Neural cell (in vitro differentiated cells): ENCODE measurements around the gene INS. TPM values are rescaled to one million over a fixed set of nuclear protein-coding genes. Genes with fewer than 3 reads are reported as not detected.

ENCODE experiments used
- H2AFZ ChIP-seq: fragments of 200-600, 300-800 bp; sonication (generic), shearing (Covaris generic); 2 replicates; pipeline ENCODE4 v1.6.0; 2014; ENCODE audit warnings: low read depth, mild to moderate bottlenecking, antibody characterized with exemption, low read length, moderate library complexity
- H3F3A ChIP-seq: fragments of 200-600 bp; shearing (Covaris generic); 2 replicates; pipeline ENCODE4 v1.6.1; 2016; ENCODE audit warnings: mild to moderate bottlenecking, moderate library complexity, mixed read lengths, antibody characterized with exemption, low read length; ENCODE audit not compliant: insufficient read depth, poor library complexity, severe bottlenecking
- H3K27ac ChIP-seq: fragments of 200-600, 300-800 bp; sonication (generic), shearing (Covaris generic); 2 replicates; pipeline ENCODE4 v1.5.1; 2014; ENCODE audit warnings: mild to moderate bottlenecking, low read length, moderate library complexity
- H3K27me3 ChIP-seq: fragments of 300-800, 200-600 bp; sonication (generic), shearing (Covaris generic); 2 replicates; pipeline ENCODE4 v1.6.0; 2014; ENCODE audit warnings: mild to moderate bottlenecking, low read depth, low read length, moderate library complexity; ENCODE audit not compliant: insufficient read depth
- H3K36me3 ChIP-seq: fragments of 300-800, 200-600 bp; sonication (generic), shearing (Covaris generic); 2 replicates; pipeline ENCODE4 v1.5.1; 2014; ENCODE audit warnings: mild to moderate bottlenecking, antibody characterized with exemption, low read length, moderate library complexity; ENCODE audit not compliant: insufficient read depth
- H3K4me2 ChIP-seq: fragments of 300-800, 200-600 bp; sonication (generic), shearing (Covaris generic); 2 replicates; pipeline ENCODE4 v1.6.0; 2014; ENCODE audit warnings: mild to moderate bottlenecking, low read length
- H3K4me3 ChIP-seq: fragments of 300-800, 200-600 bp; sonication (generic), shearing (Covaris generic); 2 replicates; pipeline ENCODE4 v1.5.1; 2014; ENCODE audit warnings: mild to moderate bottlenecking, low read length, moderate library complexity
- H3K79me2 ChIP-seq: fragments of 200-600 bp; shearing (Covaris generic); replicated peaks from 2 replicates; pipeline ENCODE4 v1.6.0; 2014; ENCODE audit warnings: mild to moderate bottlenecking, low read length, moderate library complexity; ENCODE audit not compliant: insufficient read depth
- H3K9ac ChIP-seq: fragments of 300-800, 200-600 bp; sonication (generic), shearing (Covaris generic); 2 replicates; pipeline ENCODE4 v1.6.1; 2016; ENCODE audit warnings: mild to moderate bottlenecking, low read length, mixed read lengths
- H3K9me2 ChIP-seq: fragments of 200-600 bp; shearing (Covaris generic); 2 replicates; pipeline ENCODE4 v1.6.1; 2016; ENCODE audit warnings: mild to moderate bottlenecking, low read length, mixed read lengths; ENCODE audit not compliant: insufficient read depth
- H3K9me3 ChIP-seq: fragments of 200-600, 300-800 bp; sonication (generic), shearing (Covaris generic); 2 replicates; pipeline ENCODE4 v1.6.1; 2016; ENCODE audit warnings: mild to moderate bottlenecking, mixed run types, low read length, moderate library complexity, mixed read lengths
- H4K20me1 ChIP-seq: fragments of 200-600 bp; shearing (Covaris generic); 2 replicates; pipeline ENCODE4 v1.6.1; 2016; ENCODE audit warnings: mild to moderate bottlenecking, mixed run types; ENCODE audit not compliant: insufficient read depth
- CTCF ChIP-seq: fragments of 450-650 bp; IDR thresholded peaks from 2 replicates; pipeline ENCODE4 v1.5.1; 2014; ENCODE audit warnings: antibody characterized with exemption, mild to moderate bottlenecking, moderate library complexity; ENCODE audit not compliant: poor library complexity, severe bottlenecking
- EP300 ChIP-seq: fragments of 450-650 bp; conservative IDR thresholded peaks from 2 replicates; pipeline ENCODE4 v1.6.1; 2014; ENCODE audit warnings: antibody characterized with exemption, mild to moderate bottlenecking, moderate library complexity; ENCODE audit not compliant: poor library complexity, severe bottlenecking
- EZH2 ChIP-seq: fragments of 200-600, 300-800 bp; shearing (Covaris generic), sonication (generic); IDR thresholded peaks from 2 replicates; pipeline ENCODE4 v1.6.1; 2014; ENCODE audit warnings: antibody characterized with exemption, low read length, borderline replicate concordance, mild to moderate bottlenecking; ENCODE audit not compliant: insufficient read depth, poor library complexity, severe bottlenecking
- MXI1 ChIP-seq: fragments of 450-650 bp; conservative IDR thresholded peaks from 2 replicates; pipeline ENCODE4 v1.6.1; 2014; ENCODE audit warnings: antibody characterized with exemption, mild to moderate bottlenecking; ENCODE audit not compliant: poor library complexity, severe bottlenecking
- POLR2AphosphoS5 ChIP-seq: IDR thresholded peaks from 2 replicates; pipeline ENCODE4 v1.6.1; 2012
- RAD21 ChIP-seq: fragments of 450-650 bp; conservative IDR thresholded peaks from 2 replicates; pipeline ENCODE4 v1.6.1; 2014; ENCODE audit warnings: antibody characterized with exemption, mild to moderate bottlenecking, moderate library complexity
- SMC3 ChIP-seq: fragments of 450-650 bp; conservative IDR thresholded peaks from 2 replicates; pipeline ENCODE4 v1.6.1; 2014; ENCODE audit warnings: antibody characterized with exemption, mild to moderate bottlenecking, moderate library complexity; ENCODE audit not compliant: poor library complexity
- TAF1 ChIP-seq: IDR thresholded peaks from 2 replicates; pipeline ENCODE4 v1.6.1; 2012; ENCODE audit warnings: low read depth
- polyA plus RNA-seq: library from polyadenylated mRNA; depleted of rRNA; stranded (reverse); fragments of >200 nt; gene quantifications from 2 replicates; pipeline ENCODE4 v1.2.3, GENCODE V29; 2014
- TF ChIP-seq, protein P1 (sequence below): IDR thresholded peaks from 2 replicates; pipeline ENCODE4 v1.6.1; 2012; ENCODE audit warnings: borderline replicate concordance

The INS gene
- polyA plus RNA-seq, 1 donor from 2014 or later: not detected

GRCh38 chr11:2158966-2159365, 2.0 kb downstream of the INS start:
- no peaks in the 10 kb centered on the region for H3K36me3 ChIP-seq
- no peak overlapping the region for H3K4me2 ChIP-seq
- no peaks in the 10 kb centered on the region for H3K9me2 ChIP-seq
- no peaks in the 10 kb centered on the region for H4K20me1 ChIP-seq
- no peak overlapping the region for H2AFZ ChIP-seq
- H3K9ac ChIP-seq: no peak overlapping the region
- no peaks in the 10 kb centered on the region for H3K9me3 ChIP-seq
- H3K4me3 ChIP-seq: no peak overlapping the region
- TF ChIP-seq POLR2AphosphoS5: no peak
- TF ChIP-seq, protein P1, sequence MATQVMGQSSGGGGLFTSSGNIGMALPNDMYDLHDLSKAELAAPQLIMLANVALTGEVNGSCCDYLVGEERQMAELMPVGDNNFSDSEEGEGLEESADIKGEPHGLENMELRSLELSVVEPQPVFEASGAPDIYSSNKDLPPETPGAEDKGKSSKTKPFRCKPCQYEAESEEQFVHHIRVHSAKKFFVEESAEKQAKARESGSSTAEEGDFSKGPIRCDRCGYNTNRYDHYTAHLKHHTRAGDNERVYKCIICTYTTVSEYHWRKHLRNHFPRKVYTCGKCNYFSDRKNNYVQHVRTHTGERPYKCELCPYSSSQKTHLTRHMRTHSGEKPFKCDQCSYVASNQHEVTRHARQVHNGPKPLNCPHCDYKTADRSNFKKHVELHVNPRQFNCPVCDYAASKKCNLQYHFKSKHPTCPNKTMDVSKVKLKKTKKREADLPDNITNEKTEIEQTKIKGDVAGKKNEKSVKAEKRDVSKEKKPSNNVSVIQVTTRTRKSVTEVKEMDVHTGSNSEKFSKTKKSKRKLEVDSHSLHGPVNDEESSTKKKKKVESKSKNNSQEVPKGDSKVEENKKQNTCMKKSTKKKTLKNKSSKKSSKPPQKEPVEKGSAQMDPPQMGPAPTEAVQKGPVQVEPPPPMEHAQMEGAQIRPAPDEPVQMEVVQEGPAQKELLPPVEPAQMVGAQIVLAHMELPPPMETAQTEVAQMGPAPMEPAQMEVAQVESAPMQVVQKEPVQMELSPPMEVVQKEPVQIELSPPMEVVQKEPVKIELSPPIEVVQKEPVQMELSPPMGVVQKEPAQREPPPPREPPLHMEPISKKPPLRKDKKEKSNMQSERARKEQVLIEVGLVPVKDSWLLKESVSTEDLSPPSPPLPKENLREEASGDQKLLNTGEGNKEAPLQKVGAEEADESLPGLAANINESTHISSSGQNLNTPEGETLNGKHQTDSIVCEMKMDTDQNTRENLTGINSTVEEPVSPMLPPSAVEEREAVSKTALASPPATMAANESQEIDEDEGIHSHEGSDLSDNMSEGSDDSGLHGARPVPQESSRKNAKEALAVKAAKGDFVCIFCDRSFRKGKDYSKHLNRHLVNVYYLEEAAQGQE: no peak
- no peak for TF ChIP-seq EP300
- TF ChIP-seq RAD21: no peak
- TF ChIP-seq TAF1: no peak
- no peak for TF ChIP-seq SMC3
- TF ChIP-seq EZH2: no peak
- no peak for TF ChIP-seq CTCF
- TF ChIP-seq MXI1: no peak
- H3F3A ChIP-seq: no peaks in the 10 kb centered on the region
- no peaks in the 10 kb centered on the region for H3K79me2 ChIP-seq
- no peaks in the 10 kb centered on the region for H3K27me3 ChIP-seq
- H3K27ac ChIP-seq: no peak overlapping the region

GRCh38 chr11:2158296-2158737, 2.7 kb downstream of the INS start:
- Histone ChIP-seq H3K9me3 (no peaks in the 10 kb centered on the region), H3K4me2 (no peak overlapping the region), H3K9ac (no peak overlapping the region), H3K79me2 (no peaks in the 10 kb centered on the region), H3K27ac (no peak overlapping the region), H4K20me1 (no peaks in the 10 kb centered on the region), H3K9me2 (no peaks in the 10 kb centered on the region), H3K27me3 (no peaks in the 10 kb centered on the region), H3K4me3 (no peak overlapping the region), H3K36me3 (no peaks in the 10 kb centered on the region), H3F3A (no peaks in the 10 kb centered on the region), H2AFZ (no peak overlapping the region)
- no peak for TF ChIP-seq TAF1
- TF ChIP-seq, protein P1: no peak
- no peak for TF ChIP-seq EP300
